ENCODE data around the gene GJC2.

DNA sequence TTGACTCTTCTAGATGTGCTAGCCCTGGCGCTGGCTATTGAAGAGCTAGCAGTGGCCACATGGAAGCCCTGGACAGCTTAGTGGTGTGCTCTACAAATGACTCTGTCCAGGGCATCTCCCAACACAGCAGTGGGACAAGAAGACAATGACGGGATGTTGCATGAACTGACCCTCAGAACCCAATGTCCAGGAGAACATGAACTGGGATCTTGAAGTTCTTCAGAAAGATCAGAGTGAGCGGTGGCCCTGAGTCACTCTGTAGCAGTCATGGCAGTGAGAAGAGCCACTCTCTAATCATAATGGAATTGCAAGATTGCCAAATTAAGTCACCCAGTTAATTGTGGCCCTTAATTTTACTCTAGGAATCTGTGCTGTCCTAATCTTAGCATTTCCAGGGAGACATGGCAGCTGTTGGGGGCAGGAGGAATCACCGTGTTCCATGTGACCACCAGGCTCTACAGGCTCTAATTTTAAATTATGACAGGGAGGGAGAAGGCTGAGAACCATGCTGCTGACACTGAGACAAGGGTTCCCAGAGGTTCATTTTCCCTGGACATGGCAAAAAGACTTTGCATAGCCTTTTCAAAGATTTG, 47.9 kb downstream of the GJC2 start:
- TF ChIP-seq POLR2AphosphoS5 (IDR thresholded peaks at IDR 0.05; ENCODE audit: low read depth, low read length) (no peak), SMC3 (IDR thresholded peaks at IDR 0.05; ENCODE audit: low read depth, low read length) (no peak), SIN3A (IDR thresholded peaks at IDR 0.05; ENCODE audit: borderline replicate concordance, low read depth, low read length) (no peak), FOXJ3 (CRISPR knock-in tag; IDR thresholded peaks at IDR 0.05) (no peak), TEAD4 (IDR thresholded peaks at IDR 0.05; ENCODE audit: borderline replicate concordance, insufficient read depth) (no peak)
- TF ChIP-seq, protein P1, sequence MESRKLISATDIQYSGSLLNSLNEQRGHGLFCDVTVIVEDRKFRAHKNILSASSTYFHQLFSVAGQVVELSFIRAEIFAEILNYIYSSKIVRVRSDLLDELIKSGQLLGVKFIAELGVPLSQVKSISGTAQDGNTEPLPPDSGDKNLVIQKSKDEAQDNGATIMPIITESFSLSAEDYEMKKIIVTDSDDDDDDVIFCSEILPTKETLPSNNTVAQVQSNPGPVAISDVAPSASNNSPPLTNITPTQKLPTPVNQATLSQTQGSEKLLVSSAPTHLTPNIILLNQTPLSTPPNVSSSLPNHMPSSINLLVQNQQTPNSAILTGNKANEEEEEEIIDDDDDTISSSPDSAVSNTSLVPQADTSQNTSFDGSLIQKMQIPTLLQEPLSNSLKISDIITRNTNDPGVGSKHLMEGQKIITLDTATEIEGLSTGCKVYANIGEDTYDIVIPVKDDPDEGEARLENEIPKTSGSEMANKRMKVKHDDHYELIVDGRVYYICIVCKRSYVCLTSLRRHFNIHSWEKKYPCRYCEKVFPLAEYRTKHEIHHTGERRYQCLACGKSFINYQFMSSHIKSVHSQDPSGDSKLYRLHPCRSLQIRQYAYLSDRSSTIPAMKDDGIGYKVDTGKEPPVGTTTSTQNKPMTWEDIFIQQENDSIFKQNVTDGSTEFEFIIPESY (IDR thresholded peaks at IDR 0.05; ENCODE audit: borderline replicate concordance, low read depth), result no peak
- TF ChIP-seq, protein P2, sequence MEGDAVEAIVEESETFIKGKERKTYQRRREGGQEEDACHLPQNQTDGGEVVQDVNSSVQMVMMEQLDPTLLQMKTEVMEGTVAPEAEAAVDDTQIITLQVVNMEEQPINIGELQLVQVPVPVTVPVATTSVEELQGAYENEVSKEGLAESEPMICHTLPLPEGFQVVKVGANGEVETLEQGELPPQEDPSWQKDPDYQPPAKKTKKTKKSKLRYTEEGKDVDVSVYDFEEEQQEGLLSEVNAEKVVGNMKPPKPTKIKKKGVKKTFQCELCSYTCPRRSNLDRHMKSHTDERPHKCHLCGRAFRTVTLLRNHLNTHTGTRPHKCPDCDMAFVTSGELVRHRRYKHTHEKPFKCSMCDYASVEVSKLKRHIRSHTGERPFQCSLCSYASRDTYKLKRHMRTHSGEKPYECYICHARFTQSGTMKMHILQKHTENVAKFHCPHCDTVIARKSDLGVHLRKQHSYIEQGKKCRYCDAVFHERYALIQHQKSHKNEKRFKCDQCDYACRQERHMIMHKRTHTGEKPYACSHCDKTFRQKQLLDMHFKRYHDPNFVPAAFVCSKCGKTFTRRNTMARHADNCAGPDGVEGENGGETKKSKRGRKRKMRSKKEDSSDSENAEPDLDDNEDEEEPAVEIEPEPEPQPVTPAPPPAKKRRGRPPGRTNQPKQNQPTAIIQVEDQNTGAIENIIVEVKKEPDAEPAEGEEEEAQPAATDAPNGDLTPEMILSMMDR (IDR thresholded peaks at IDR 0.05), result no peak
- TF ChIP-seq, protein P3, sequence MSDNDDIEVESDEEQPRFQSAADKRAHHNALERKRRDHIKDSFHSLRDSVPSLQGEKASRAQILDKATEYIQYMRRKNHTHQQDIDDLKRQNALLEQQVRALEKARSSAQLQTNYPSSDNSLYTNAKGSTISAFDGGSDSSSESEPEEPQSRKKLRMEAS (IDR thresholded peaks at IDR 0.05; ENCODE audit: low read depth), result no peak
- TF ChIP-seq, protein P4, sequence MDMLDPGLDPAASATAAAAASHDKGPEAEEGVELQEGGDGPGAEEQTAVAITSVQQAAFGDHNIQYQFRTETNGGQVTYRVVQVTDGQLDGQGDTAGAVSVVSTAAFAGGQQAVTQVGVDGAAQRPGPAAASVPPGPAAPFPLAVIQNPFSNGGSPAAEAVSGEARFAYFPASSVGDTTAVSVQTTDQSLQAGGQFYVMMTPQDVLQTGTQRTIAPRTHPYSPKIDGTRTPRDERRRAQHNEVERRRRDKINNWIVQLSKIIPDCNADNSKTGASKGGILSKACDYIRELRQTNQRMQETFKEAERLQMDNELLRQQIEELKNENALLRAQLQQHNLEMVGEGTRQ (IDR thresholded peaks at IDR 0.05; ENCODE audit: borderline replicate concordance, low read depth, low read length), result no peak
